Tibial nerve (tissue), 3 donors: ENCODE data around the gene PTPRE.

ENCODE experiments used
- CTCF ChIP-seq, 5 experiments: fragments of 200-600 bp in 3 of 5; fragments of 450-650 bp in 2 of 5; sonication (generic) in 3 of 5; IDR thresholded peaks; one replicate each; pipeline ENCODE4 v1.5.1; 2016 to 2019; ENCODE audit warnings: antibody characterized with exemption in 5 of 5, mild to moderate bottlenecking in 3 of 5, moderate library complexity in 2 of 5
- POLR2A ChIP-seq, 2 donors: fragments of 450-650 bp; IDR thresholded peaks; one replicate each; pipeline ENCODE4 v1.6.1; 2017; ENCODE audit warnings: antibody characterized with exemption in 2 of 2, mild to moderate bottlenecking in 2 of 2, moderate library complexity in 2 of 2

- TF ChIP-seq CTCF (IDR thresholded peaks at IDR 0.05) (no peak), POLR2A (IDR thresholded peaks at IDR 0.05) (no peak)
Observed at GRCh38 chr10:127912607-127913367, 5.9 kb downstream of the PTPRE start.
